HL-60 (cell line): ENCODE results near the gene EIF5A2.

ENCODE experiments used
- GABPA ChIP-seq: IDR thresholded peaks from 2 replicates; pipeline ENCODE4 v1.6.1; 2012; ENCODE audit warnings: low read depth
- POLR2AphosphoS5 ChIP-seq: IDR thresholded peaks from 2 replicates; pipeline ENCODE4 v1.6.1; 2012; ENCODE audit warnings: low read depth
- SPI1 ChIP-seq: IDR thresholded peaks from 2 replicates; pipeline ENCODE4 v1.6.1; 2012; ENCODE audit warnings: low read depth, mild to moderate bottlenecking, borderline replicate concordance
- TF ChIP-seq, protein P1 (sequence below): IDR thresholded peaks from one replicate; pipeline ENCODE4 v1.5.1; 2011; ENCODE audit warnings: low read length, control low read depth, inconsistent platforms; ENCODE audit not compliant: insufficient read depth
- TF ChIP-seq, protein P2 (sequence below): IDR thresholded peaks from 2 replicates; pipeline ENCODE4 v1.6.1; 2012; ENCODE audit warnings: low read depth; ENCODE audit not compliant: insufficient replicate concordance

DNA sequence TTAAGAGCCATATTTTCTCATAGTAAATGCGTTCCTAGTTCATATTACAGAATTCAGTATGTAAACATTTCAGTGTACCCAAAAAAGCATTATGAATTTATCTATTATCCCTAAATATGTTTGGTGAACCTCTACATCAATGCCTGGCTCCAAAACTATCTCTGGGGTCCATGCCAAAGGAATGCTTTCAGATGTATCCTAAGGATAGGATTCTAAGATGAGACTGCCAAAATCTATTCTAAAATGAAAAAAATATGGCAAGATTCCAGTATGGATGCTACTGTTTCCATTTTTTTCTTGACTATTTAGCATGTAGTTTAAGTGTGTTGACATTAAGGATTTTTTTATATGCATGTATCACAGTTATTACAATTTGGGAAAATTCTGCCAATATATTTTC lies 18.8 kb downstream of the EIF5A2 start:
- no peak for TF ChIP-seq POLR2AphosphoS5
- TF ChIP-seq, protein P1, sequence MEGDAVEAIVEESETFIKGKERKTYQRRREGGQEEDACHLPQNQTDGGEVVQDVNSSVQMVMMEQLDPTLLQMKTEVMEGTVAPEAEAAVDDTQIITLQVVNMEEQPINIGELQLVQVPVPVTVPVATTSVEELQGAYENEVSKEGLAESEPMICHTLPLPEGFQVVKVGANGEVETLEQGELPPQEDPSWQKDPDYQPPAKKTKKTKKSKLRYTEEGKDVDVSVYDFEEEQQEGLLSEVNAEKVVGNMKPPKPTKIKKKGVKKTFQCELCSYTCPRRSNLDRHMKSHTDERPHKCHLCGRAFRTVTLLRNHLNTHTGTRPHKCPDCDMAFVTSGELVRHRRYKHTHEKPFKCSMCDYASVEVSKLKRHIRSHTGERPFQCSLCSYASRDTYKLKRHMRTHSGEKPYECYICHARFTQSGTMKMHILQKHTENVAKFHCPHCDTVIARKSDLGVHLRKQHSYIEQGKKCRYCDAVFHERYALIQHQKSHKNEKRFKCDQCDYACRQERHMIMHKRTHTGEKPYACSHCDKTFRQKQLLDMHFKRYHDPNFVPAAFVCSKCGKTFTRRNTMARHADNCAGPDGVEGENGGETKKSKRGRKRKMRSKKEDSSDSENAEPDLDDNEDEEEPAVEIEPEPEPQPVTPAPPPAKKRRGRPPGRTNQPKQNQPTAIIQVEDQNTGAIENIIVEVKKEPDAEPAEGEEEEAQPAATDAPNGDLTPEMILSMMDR = no peak
- no peak for TF ChIP-seq GABPA
- TF ChIP-seq, protein P2, sequence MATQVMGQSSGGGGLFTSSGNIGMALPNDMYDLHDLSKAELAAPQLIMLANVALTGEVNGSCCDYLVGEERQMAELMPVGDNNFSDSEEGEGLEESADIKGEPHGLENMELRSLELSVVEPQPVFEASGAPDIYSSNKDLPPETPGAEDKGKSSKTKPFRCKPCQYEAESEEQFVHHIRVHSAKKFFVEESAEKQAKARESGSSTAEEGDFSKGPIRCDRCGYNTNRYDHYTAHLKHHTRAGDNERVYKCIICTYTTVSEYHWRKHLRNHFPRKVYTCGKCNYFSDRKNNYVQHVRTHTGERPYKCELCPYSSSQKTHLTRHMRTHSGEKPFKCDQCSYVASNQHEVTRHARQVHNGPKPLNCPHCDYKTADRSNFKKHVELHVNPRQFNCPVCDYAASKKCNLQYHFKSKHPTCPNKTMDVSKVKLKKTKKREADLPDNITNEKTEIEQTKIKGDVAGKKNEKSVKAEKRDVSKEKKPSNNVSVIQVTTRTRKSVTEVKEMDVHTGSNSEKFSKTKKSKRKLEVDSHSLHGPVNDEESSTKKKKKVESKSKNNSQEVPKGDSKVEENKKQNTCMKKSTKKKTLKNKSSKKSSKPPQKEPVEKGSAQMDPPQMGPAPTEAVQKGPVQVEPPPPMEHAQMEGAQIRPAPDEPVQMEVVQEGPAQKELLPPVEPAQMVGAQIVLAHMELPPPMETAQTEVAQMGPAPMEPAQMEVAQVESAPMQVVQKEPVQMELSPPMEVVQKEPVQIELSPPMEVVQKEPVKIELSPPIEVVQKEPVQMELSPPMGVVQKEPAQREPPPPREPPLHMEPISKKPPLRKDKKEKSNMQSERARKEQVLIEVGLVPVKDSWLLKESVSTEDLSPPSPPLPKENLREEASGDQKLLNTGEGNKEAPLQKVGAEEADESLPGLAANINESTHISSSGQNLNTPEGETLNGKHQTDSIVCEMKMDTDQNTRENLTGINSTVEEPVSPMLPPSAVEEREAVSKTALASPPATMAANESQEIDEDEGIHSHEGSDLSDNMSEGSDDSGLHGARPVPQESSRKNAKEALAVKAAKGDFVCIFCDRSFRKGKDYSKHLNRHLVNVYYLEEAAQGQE = no peak
- TF ChIP-seq SPI1 = no peak
